Neural cell (in vitro differentiated cells): ENCODE results near the gene TBC1D19. TPM values are rescaled to one million over a fixed set of nuclear protein-coding genes. Genes with fewer than 3 reads are reported as not detected.

Experiments
- H2AFZ ChIP-seq: fragments of 200-600, 300-800 bp; sonication (generic), shearing (Covaris generic); 2 replicates; pipeline ENCODE4 v1.6.0; 2014; ENCODE audit warnings: low read depth, mild to moderate bottlenecking, antibody characterized with exemption, low read length, moderate library complexity
- H3F3A ChIP-seq: fragments of 200-600 bp; shearing (Covaris generic); 2 replicates; pipeline ENCODE4 v1.6.1; 2016; ENCODE audit warnings: mild to moderate bottlenecking, moderate library complexity, mixed read lengths, antibody characterized with exemption, low read length; ENCODE audit not compliant: insufficient read depth, poor library complexity, severe bottlenecking
- H3K27ac ChIP-seq: fragments of 200-600, 300-800 bp; sonication (generic), shearing (Covaris generic); 2 replicates; pipeline ENCODE4 v1.5.1; 2014; ENCODE audit warnings: mild to moderate bottlenecking, low read length, moderate library complexity
- H3K27me3 ChIP-seq: fragments of 300-800, 200-600 bp; sonication (generic), shearing (Covaris generic); 2 replicates; pipeline ENCODE4 v1.6.0; 2014; ENCODE audit warnings: mild to moderate bottlenecking, low read depth, low read length, moderate library complexity; ENCODE audit not compliant: insufficient read depth
- H3K36me3 ChIP-seq: fragments of 300-800, 200-600 bp; sonication (generic), shearing (Covaris generic); 2 replicates; pipeline ENCODE4 v1.5.1; 2014; ENCODE audit warnings: mild to moderate bottlenecking, antibody characterized with exemption, low read length, moderate library complexity; ENCODE audit not compliant: insufficient read depth
- H3K4me2 ChIP-seq: fragments of 300-800, 200-600 bp; sonication (generic), shearing (Covaris generic); 2 replicates; pipeline ENCODE4 v1.6.0; 2014; ENCODE audit warnings: mild to moderate bottlenecking, low read length
- H3K4me3 ChIP-seq: fragments of 300-800, 200-600 bp; sonication (generic), shearing (Covaris generic); 2 replicates; pipeline ENCODE4 v1.5.1; 2014; ENCODE audit warnings: mild to moderate bottlenecking, low read length, moderate library complexity
- H3K79me2 ChIP-seq: fragments of 200-600 bp; shearing (Covaris generic); replicated peaks from 2 replicates; pipeline ENCODE4 v1.6.0; 2014; ENCODE audit warnings: mild to moderate bottlenecking, low read length, moderate library complexity; ENCODE audit not compliant: insufficient read depth
- H3K9ac ChIP-seq: fragments of 300-800, 200-600 bp; sonication (generic), shearing (Covaris generic); 2 replicates; pipeline ENCODE4 v1.6.1; 2016; ENCODE audit warnings: mild to moderate bottlenecking, low read length, mixed read lengths
- H3K9me2 ChIP-seq: fragments of 200-600 bp; shearing (Covaris generic); 2 replicates; pipeline ENCODE4 v1.6.1; 2016; ENCODE audit warnings: mild to moderate bottlenecking, low read length, mixed read lengths; ENCODE audit not compliant: insufficient read depth
- H3K9me3 ChIP-seq: fragments of 200-600, 300-800 bp; sonication (generic), shearing (Covaris generic); 2 replicates; pipeline ENCODE4 v1.6.1; 2016; ENCODE audit warnings: mild to moderate bottlenecking, mixed run types, low read length, moderate library complexity, mixed read lengths
- H4K20me1 ChIP-seq: fragments of 200-600 bp; shearing (Covaris generic); 2 replicates; pipeline ENCODE4 v1.6.1; 2016; ENCODE audit warnings: mild to moderate bottlenecking, mixed run types; ENCODE audit not compliant: insufficient read depth
- CTCF ChIP-seq: fragments of 450-650 bp; IDR thresholded peaks from 2 replicates; pipeline ENCODE4 v1.5.1; 2014; ENCODE audit warnings: antibody characterized with exemption, mild to moderate bottlenecking, moderate library complexity; ENCODE audit not compliant: poor library complexity, severe bottlenecking
- EP300 ChIP-seq: fragments of 450-650 bp; conservative IDR thresholded peaks from 2 replicates; pipeline ENCODE4 v1.6.1; 2014; ENCODE audit warnings: antibody characterized with exemption, mild to moderate bottlenecking, moderate library complexity; ENCODE audit not compliant: poor library complexity, severe bottlenecking
- EZH2 ChIP-seq: fragments of 200-600, 300-800 bp; shearing (Covaris generic), sonication (generic); IDR thresholded peaks from 2 replicates; pipeline ENCODE4 v1.6.1; 2014; ENCODE audit warnings: antibody characterized with exemption, low read length, borderline replicate concordance, mild to moderate bottlenecking; ENCODE audit not compliant: insufficient read depth, poor library complexity, severe bottlenecking
- MXI1 ChIP-seq: fragments of 450-650 bp; conservative IDR thresholded peaks from 2 replicates; pipeline ENCODE4 v1.6.1; 2014; ENCODE audit warnings: antibody characterized with exemption, mild to moderate bottlenecking; ENCODE audit not compliant: poor library complexity, severe bottlenecking
- POLR2AphosphoS5 ChIP-seq: IDR thresholded peaks from 2 replicates; pipeline ENCODE4 v1.6.1; 2012
- RAD21 ChIP-seq: fragments of 450-650 bp; conservative IDR thresholded peaks from 2 replicates; pipeline ENCODE4 v1.6.1; 2014; ENCODE audit warnings: antibody characterized with exemption, mild to moderate bottlenecking, moderate library complexity
- SMC3 ChIP-seq: fragments of 450-650 bp; conservative IDR thresholded peaks from 2 replicates; pipeline ENCODE4 v1.6.1; 2014; ENCODE audit warnings: antibody characterized with exemption, mild to moderate bottlenecking, moderate library complexity; ENCODE audit not compliant: poor library complexity
- TAF1 ChIP-seq: IDR thresholded peaks from 2 replicates; pipeline ENCODE4 v1.6.1; 2012; ENCODE audit warnings: low read depth
- polyA plus RNA-seq: library from polyadenylated mRNA; depleted of rRNA; stranded (reverse); fragments of >200 nt; gene quantifications from 2 replicates; pipeline ENCODE4 v1.2.3, GENCODE V29; 2014
- TF ChIP-seq, protein P1 (sequence below): IDR thresholded peaks from 2 replicates; pipeline ENCODE4 v1.6.1; 2012; ENCODE audit warnings: borderline replicate concordance

Gene TBC1D19
- polyA plus RNA-seq, 1 donor from 2014 or later: 23.1 TPM

DNA sequence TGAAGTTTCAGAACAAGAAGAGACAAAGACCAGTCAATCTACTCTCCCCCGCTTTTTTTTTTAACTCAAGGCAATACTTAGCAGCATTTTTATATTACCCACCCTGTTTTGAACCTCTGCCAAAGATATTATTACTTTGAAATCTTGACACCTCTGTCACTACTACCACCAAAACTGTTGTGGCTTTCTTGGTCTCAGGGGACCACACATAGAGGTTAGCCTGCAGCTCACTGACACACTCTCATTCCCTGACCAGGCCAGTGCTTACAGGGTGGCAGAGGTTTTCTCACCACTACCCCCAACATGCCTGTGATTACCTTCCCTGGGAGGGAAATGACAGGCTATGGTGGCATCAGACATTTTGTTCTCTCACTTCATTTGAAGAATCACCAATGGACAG, 139.3 kb downstream of the TBC1D19 start:
- H3K9ac ChIP-seq: no peak overlapping the region
- no peaks in the 10 kb centered on the region for H3K9me3 ChIP-seq
- no peaks in the 10 kb centered on the region for H3K9me2 ChIP-seq
- H3F3A ChIP-seq: no peaks in the 10 kb centered on the region
- H3K27me3 ChIP-seq: no peaks in the 10 kb centered on the region
- H2AFZ ChIP-seq: no peak overlapping the region
- no peak for TF ChIP-seq EZH2
- no peak for TF ChIP-seq MXI1
- TF ChIP-seq CTCF: no peak
- TF ChIP-seq SMC3: no peak
- no peak for TF ChIP-seq POLR2AphosphoS5
- TF ChIP-seq, protein P1, sequence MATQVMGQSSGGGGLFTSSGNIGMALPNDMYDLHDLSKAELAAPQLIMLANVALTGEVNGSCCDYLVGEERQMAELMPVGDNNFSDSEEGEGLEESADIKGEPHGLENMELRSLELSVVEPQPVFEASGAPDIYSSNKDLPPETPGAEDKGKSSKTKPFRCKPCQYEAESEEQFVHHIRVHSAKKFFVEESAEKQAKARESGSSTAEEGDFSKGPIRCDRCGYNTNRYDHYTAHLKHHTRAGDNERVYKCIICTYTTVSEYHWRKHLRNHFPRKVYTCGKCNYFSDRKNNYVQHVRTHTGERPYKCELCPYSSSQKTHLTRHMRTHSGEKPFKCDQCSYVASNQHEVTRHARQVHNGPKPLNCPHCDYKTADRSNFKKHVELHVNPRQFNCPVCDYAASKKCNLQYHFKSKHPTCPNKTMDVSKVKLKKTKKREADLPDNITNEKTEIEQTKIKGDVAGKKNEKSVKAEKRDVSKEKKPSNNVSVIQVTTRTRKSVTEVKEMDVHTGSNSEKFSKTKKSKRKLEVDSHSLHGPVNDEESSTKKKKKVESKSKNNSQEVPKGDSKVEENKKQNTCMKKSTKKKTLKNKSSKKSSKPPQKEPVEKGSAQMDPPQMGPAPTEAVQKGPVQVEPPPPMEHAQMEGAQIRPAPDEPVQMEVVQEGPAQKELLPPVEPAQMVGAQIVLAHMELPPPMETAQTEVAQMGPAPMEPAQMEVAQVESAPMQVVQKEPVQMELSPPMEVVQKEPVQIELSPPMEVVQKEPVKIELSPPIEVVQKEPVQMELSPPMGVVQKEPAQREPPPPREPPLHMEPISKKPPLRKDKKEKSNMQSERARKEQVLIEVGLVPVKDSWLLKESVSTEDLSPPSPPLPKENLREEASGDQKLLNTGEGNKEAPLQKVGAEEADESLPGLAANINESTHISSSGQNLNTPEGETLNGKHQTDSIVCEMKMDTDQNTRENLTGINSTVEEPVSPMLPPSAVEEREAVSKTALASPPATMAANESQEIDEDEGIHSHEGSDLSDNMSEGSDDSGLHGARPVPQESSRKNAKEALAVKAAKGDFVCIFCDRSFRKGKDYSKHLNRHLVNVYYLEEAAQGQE: no peak
- TF ChIP-seq RAD21: no peak
- no peak for TF ChIP-seq EP300
- no peak for TF ChIP-seq TAF1
- H3K4me2 ChIP-seq: no peak overlapping the region
- no peaks in the 10 kb centered on the region for H3K79me2 ChIP-seq
- no peak overlapping the region for H3K4me3 ChIP-seq
- peaks cover 3% of the 10 kb centered on the region for H3K36me3 ChIP-seq
- H3K27ac ChIP-seq: no peak overlapping the region
- no peaks in the 10 kb centered on the region for H4K20me1 ChIP-seq

DNA sequence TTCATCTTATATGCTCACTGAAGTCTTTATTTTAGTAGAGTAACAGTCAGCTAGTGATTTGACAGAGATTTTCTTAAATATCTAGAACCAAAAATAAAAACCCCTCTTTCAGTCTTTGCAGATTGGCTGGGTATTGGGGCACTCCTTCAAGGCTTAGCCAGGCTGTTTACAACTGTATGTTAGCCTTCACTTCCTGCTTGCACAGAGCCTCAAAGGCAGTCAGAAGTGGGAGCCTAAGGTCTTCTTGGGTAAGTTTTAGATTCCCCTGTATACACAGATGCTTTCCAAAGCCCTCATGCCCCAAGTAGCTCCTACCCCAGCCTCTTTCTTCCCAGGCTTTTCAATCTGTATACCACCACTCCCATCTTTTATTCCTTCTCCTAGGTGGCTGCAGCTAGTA, 140.7 kb downstream of the TBC1D19 start:
- Histone ChIP-seq H3K36me3 (peaks cover 3% of the 10 kb centered on the region), H3F3A (no peaks in the 10 kb centered on the region), H3K9me2 (no peaks in the 10 kb centered on the region), H3K27ac (no peak overlapping the region), H3K9ac (no peak overlapping the region), H3K4me3 (no peak overlapping the region), H3K27me3 (no peaks in the 10 kb centered on the region), H4K20me1 (no peaks in the 10 kb centered on the region), H3K79me2 (no peaks in the 10 kb centered on the region), H3K9me3 (no peaks in the 10 kb centered on the region), H3K4me2 (no peak overlapping the region), H2AFZ (no peak overlapping the region)
- TF ChIP-seq CTCF (no peak), RAD21 (no peak), TAF1 (no peak), SMC3 (no peak), EZH2 (no peak), EP300 (no peak), POLR2AphosphoS5 (no peak), MXI1 (no peak)
- TF ChIP-seq, protein P1: no peak
